Activated CD4-positive, alpha-beta T cell treated with anti-CD3 and anti-CD28 coated beads, Interleukin-2, amount 10 ng/mL, durations not matched to agents 7 days and 5 days (primary cell): Measurements from ENCODE around the gene MCF2L. TPM values are rescaled to one million over a fixed set of nuclear protein-coding genes. Genes with fewer than 3 reads are reported as not detected.
"Not testable (repeated sequence)": the region's sequence is repeated elsewhere in the genome, so short reads cannot be mapped to it uniquely, and the experiment has no call there.

Experiments
- CTCF ChIA-PET: fragments of 350-600 bp; sonication (Branson Sonifier 250); formaldehyde crosslinking; loops from one replicate; lab custom pipeline; 2021; ENCODE audit warnings: antibody characterized with exemption; lab: Charles Lee
- POLR2A ChIA-PET: fragments of 350-600 bp; sonication (Branson Sonifier 250); formaldehyde crosslinking; loops from one replicate; lab custom pipeline; 2021; ENCODE audit warnings: antibody characterized with exemption; lab: Charles Lee
- DNase-seq: peaks from one replicate; pipeline ENCODE4 v3.0.0-alpha.2; 2020
- H3K27ac Mint-ChIP-seq: one replicate; pipeline ENCODE4 v1.8.0; 2021; ENCODE audit warnings: mild to moderate bottlenecking, moderate library complexity, mixed read lengths
- H3K27me3 Mint-ChIP-seq: one replicate; pipeline ENCODE4 v1.8.0; 2021; ENCODE audit warnings: mixed read lengths
- H3K36me3 Mint-ChIP-seq: one replicate; pipeline ENCODE4 v1.8.0; 2021; ENCODE audit warnings: low read depth, mixed read lengths
- H3K4me1 Mint-ChIP-seq: one replicate; pipeline ENCODE4 v1.8.0; 2021; ENCODE audit warnings: mixed read lengths
- H3K4me3 Mint-ChIP-seq: one replicate; pipeline ENCODE4 v1.8.0; 2021; ENCODE audit warnings: mild to moderate bottlenecking, moderate library complexity, mixed read lengths
- H3K9me3 Mint-ChIP-seq: one replicate; pipeline ENCODE4 v1.8.0; 2021; ENCODE audit warnings: mixed read lengths
- total RNA-seq, 2 experiments: library from RNA; stranded (reverse); gene quantifications; one replicate each; pipeline ENCODE4 v1.2.3, GENCODE V29; 2021

The MCF2L gene
- total RNA-seq, 2 experiments from 2014 or later, result 1.2 to 1.4 TPM

- POLR2A ChIA-PET, result no interaction called here
- Mint-ChIP-seq H3K27me3 (no peaks in the 10 kb centered on the region), H3K36me3 (no peaks in the 10 kb centered on the region), H3K9me3 (no peaks in the 10 kb centered on the region), H3K4me3 (no peak overlapping the region), H3K4me1 (no peaks in the 10 kb centered on the region), H3K27ac (no peak overlapping the region)
- DNase-seq, result no peak
- CTCF ChIA-PET, result no interaction called here
Measured at GRCh38 chr13:113053801-113054604, 85.0 kb downstream of the MCF2L start.

GRCh38 chr13:113057084-113057483 is 88.1 kb downstream of the MCF2L start:
- no peaks in the 10 kb centered on the region for H3K27me3 Mint-ChIP-seq
- no peak overlapping the region for H3K4me3 Mint-ChIP-seq
- POLR2A ChIA-PET, result no interaction called here
- CTCF ChIA-PET, result no interaction called here
- no peak for DNase-seq
- H3K36me3 Mint-ChIP-seq, result no peaks in the 10 kb centered on the region
- no peak overlapping the region for H3K27ac Mint-ChIP-seq
- H3K4me1 Mint-ChIP-seq, result no peaks in the 10 kb centered on the region
- no peaks in the 10 kb centered on the region for H3K9me3 Mint-ChIP-seq

- H3K36me3 Mint-ChIP-seq, H3K27ac Mint-ChIP-seq, CTCF ChIA-PET, H3K4me3 Mint-ChIP-seq, H3K9me3 Mint-ChIP-seq, POLR2A ChIA-PET, H3K27me3 Mint-ChIP-seq, H3K4me1 Mint-ChIP-seq, DNase-seq: not testable (repeated sequence)
Measured at GRCh38 chr13:113057559-113057958, 88.5 kb downstream of the MCF2L start.

- Mint-ChIP-seq H3K4me3 (no peak overlapping the region), H3K27ac (no peak overlapping the region), H3K27me3 (no peaks in the 10 kb centered on the region), H3K4me1 (no peaks in the 10 kb centered on the region), H3K9me3 (no peaks in the 10 kb centered on the region), H3K36me3 (no peaks in the 10 kb centered on the region)
- no peak for DNase-seq
- ChIA-PET POLR2A (no interaction called here), CTCF (no interaction called here)
Measured at GRCh38 chr13:113058129-113058987, 89.3 kb downstream of the MCF2L start.

GRCh38 chr13:113058988-113059850 is 90.2 kb downstream of the MCF2L start:
- no peak for DNase-seq
- ChIA-PET CTCF (no interaction called here), POLR2A (no interaction called here)
- Mint-ChIP-seq H3K9me3 (no peaks in the 10 kb centered on the region), H3K27ac (no peak overlapping the region), H3K4me3 (no peak overlapping the region), H3K27me3 (no peaks in the 10 kb centered on the region), H3K36me3 (no peaks in the 10 kb centered on the region), H3K4me1 (no peaks in the 10 kb centered on the region)

- no peak for DNase-seq
Measured at GRCh38 chr13:113059891-113060290, 90.9 kb downstream of the MCF2L start.

GRCh38 chr13:113060557-113061270 is 91.7 kb downstream of the MCF2L start:
- Mint-ChIP-seq H3K27me3 (no peaks in the 10 kb centered on the region), H3K27ac (no peak overlapping the region), H3K9me3 (no peaks in the 10 kb centered on the region), H3K4me1 (no peaks in the 10 kb centered on the region), H3K4me3 (no peak overlapping the region), H3K36me3 (no peaks in the 10 kb centered on the region)
- DNase-seq, result no peak
- ChIA-PET CTCF (no interaction called here), POLR2A (no interaction called here)

More at GRCh38 chr13:113059891-113060290, 90.9 kb downstream of the MCF2L start:
- ChIA-PET POLR2A (no interaction called here), CTCF (no interaction called here)
- Mint-ChIP-seq H3K9me3 (no peaks in the 10 kb centered on the region), H3K27me3 (no peaks in the 10 kb centered on the region), H3K36me3 (no peaks in the 10 kb centered on the region), H3K27ac (no peak overlapping the region), H3K4me1 (no peaks in the 10 kb centered on the region), H3K4me3 (no peak overlapping the region)

- DNase-seq, result no peak
- no peak overlapping the region for H3K4me3 Mint-ChIP-seq
- ChIA-PET CTCF (no interaction called here), POLR2A (no interaction called here)
- H3K4me1 Mint-ChIP-seq, result no peaks in the 10 kb centered on the region
- H3K27ac Mint-ChIP-seq, result no peak overlapping the region
- no peaks in the 10 kb centered on the region for H3K27me3 Mint-ChIP-seq
- H3K9me3 Mint-ChIP-seq, result no peaks in the 10 kb centered on the region
- H3K36me3 Mint-ChIP-seq, result no peaks in the 10 kb centered on the region
Measured at GRCh38 chr13:113061271-113061625, 92.2 kb downstream of the MCF2L start.

- H3K27me3 Mint-ChIP-seq, result no peaks in the 10 kb centered on the region
- no peaks in the 10 kb centered on the region for H3K9me3 Mint-ChIP-seq
- H3K27ac Mint-ChIP-seq, result no peak overlapping the region
- H3K36me3 Mint-ChIP-seq, result no peaks in the 10 kb centered on the region
- DNase-seq, result no peak
- ChIA-PET CTCF (no interaction called here), POLR2A (no interaction called here)
- no peak overlapping the region for H3K4me3 Mint-ChIP-seq
- no peaks in the 10 kb centered on the region for H3K4me1 Mint-ChIP-seq
Measured at GRCh38 chr13:113061796-113062425, 92.9 kb downstream of the MCF2L start.

- no peak for DNase-seq
- CTCF ChIA-PET, result no interaction called here
- Mint-ChIP-seq H3K27ac (no peak overlapping the region), H3K9me3 (no peaks in the 10 kb centered on the region), H3K27me3 (no peaks in the 10 kb centered on the region), H3K4me1 (no peaks in the 10 kb centered on the region), H3K36me3 (no peaks in the 10 kb centered on the region), H3K4me3 (no peak overlapping the region)
- POLR2A ChIA-PET, result no interaction called here
Measured at GRCh38 chr13:113062691-113063090, 93.7 kb downstream of the MCF2L start.

GRCh38 chr13:113063091-113063491 is 94.1 kb downstream of the MCF2L start:
- no peaks in the 10 kb centered on the region for H3K4me1 Mint-ChIP-seq
- H3K27me3 Mint-ChIP-seq, result no peaks in the 10 kb centered on the region
- no peaks in the 10 kb centered on the region for H3K36me3 Mint-ChIP-seq
- POLR2A ChIA-PET, result no interaction called here
- CTCF ChIA-PET, result no interaction called here
- DNase-seq, result no peak
- H3K27ac Mint-ChIP-seq, result no peak overlapping the region
- no peaks in the 10 kb centered on the region for H3K9me3 Mint-ChIP-seq
- no peak overlapping the region for H3K4me3 Mint-ChIP-seq

GRCh38 chr13:113064000-113064533 is 95.1 kb downstream of the MCF2L start:
- no peaks in the 10 kb centered on the region for H3K36me3 Mint-ChIP-seq
- POLR2A ChIA-PET, result no interaction called here

More at GRCh38 chr13:113064000-113064533, 95.1 kb downstream of the MCF2L start:
- CTCF ChIA-PET, result no interaction called here
- Mint-ChIP-seq H3K4me1 (no peaks in the 10 kb centered on the region), H3K9me3 (no peaks in the 10 kb centered on the region), H3K27ac (no peak overlapping the region), H3K27me3 (no peaks in the 10 kb centered on the region), H3K4me3 (no peak overlapping the region)
- no peak for DNase-seq
